HepG2 (cell line): ENCODE measurements around the gene RBM19.
"Not testable (repeated sequence)": the region's sequence is repeated elsewhere in the genome, so short reads cannot be mapped to it uniquely, and the experiment has no call there.

Experiments
- CBX2 ChIP-seq, 2 experiments: fragments of 200-600 bp in 1 of 2; sonication (generic); formaldehyde crosslinking in 1 of 2; IDR thresholded peaks; 2 replicates each; pipeline versions ENCODE4 v1.7.0 to v1.8.1; 2018 to 2022; ENCODE audit warnings: low read depth in 2 of 2, low read length in 1 of 2, mild to moderate bottlenecking in 1 of 2, missing genetic modification reagents in 1 of 2
- FOSL1 ChIP-seq: sonication (generic); formaldehyde crosslinking; IDR thresholded peaks from 2 replicates; pipeline ENCODE4 v1.9.0; 2021; ENCODE audit warnings: missing genetic modification reagents, borderline replicate concordance
- SNRNP70 ChIP-seq: fragments of 200-400 bp; formaldehyde crosslinking; IDR thresholded peaks from 2 replicates; pipeline ENCODE4 v1.6.1; 2017; ENCODE audit warnings: mild to moderate bottlenecking, low read depth, low read length, moderate library complexity
- ZNF580 ChIP-seq: IDR thresholded peaks from 2 replicates; pipeline ENCODE4 v1.6.1; 2016; ENCODE audit warnings: low read depth, borderline replicate concordance

GRCh38 chr12:113901319-113901718, 64.8 kb downstream of the RBM19 start:
- TF ChIP-seq SNRNP70; CBX2 (IDR thresholded peaks at IDR 0.05; ENCODE audit: low read depth, low read length); CBX2 (CRISPR knock-in tag; IDR thresholded peaks at IDR 0.05; ENCODE audit: low read depth); FOSL1 (CRISPR knock-in tag); ZNF580 (CRISPR knock-in tag): not testable (repeated sequence)
